GM13976 (cell line): Measurements from ENCODE around the gene UBR3.

ENCODE experiments used
- DNase-seq: peaks from one replicate; pipeline ENCODE4 v3.0.0; 2012; ENCODE audit warnings: low spot score
- CTCF ChIP-seq: IDR thresholded peaks from 2 replicates; pipeline ENCODE4 v1.5.1; 2012; ENCODE audit warnings: borderline replicate concordance, mild to moderate bottlenecking; ENCODE audit not compliant: insufficient read depth; ENCODE audit errors: extremely low read depth, missing control alignments, control extremely low read depth
- in situ Hi-C: fragments of 300-500 bp; cut with MboI; formaldehyde crosslinking; loops from one replicate; pipeline ENCODE4 v1.12.0; 2022; ENCODE audit warnings: low sequenced_read_pairs, mixed read lengths, inconsistent platforms; ENCODE audit not compliant: unreplicated experiment

UBR3 gene

GRCh38 chr2:170073288-170073687 lies 246.0 kb downstream of the UBR3 start:
- no peak for TF ChIP-seq CTCF
- DNase-seq, result no peak
- in situ Hi-C loops, result no loop called here

GRCh38 chr2:170076189-170076588 lies 248.9 kb downstream of the UBR3 start:
- no peak for TF ChIP-seq CTCF
- in situ Hi-C loops, result no loop called here
- peak; percentile 22 for DNase-seq

GRCh38 chr2:170077830-170078569 lies 250.7 kb downstream of the UBR3 start:
- in situ Hi-C loops, result no loop called here
- no peak for DNase-seq
- TF ChIP-seq CTCF, result no peak

GRCh38 chr2:170084820-170085491 lies 257.7 kb downstream of the UBR3 start:
- DNase-seq, result no peak
- in situ Hi-C loops, result no loop called here
- no peak for TF ChIP-seq CTCF

GRCh38 chr2:170086117-170086688 lies 258.9 kb downstream of the UBR3 start:
- TF ChIP-seq CTCF, result no peak
- in situ Hi-C loops, result no loop called here
- DNase-seq, result no peak

- TF ChIP-seq CTCF, result no peak
- in situ Hi-C loops, result no loop called here
- no peak for DNase-seq
These were observed 259.6 kb downstream of the UBR3 start for GRCh38 chr2:170086751-170087412.
